Naive thymus-derived CD4-positive, alpha-beta T cell (primary cell): Measurements from ENCODE around the gene KIR2DL4. TPM values are rescaled to one million over a fixed set of nuclear protein-coding genes. Genes with fewer than 3 reads are reported as not detected.
A peak's percentile ranks its signal among the peaks of the same experiment; 100 is the strongest.
"Not testable (repeated sequence)": the region's sequence is repeated elsewhere in the genome, so short reads cannot be mapped to it uniquely, and the experiment has no call there.

ENCODE experiments used
- ATAC-seq: fragments of 150-1000 bp; cut with Tn5 transposase; 2 replicates; pipeline ENCODE4 v1.10.0; 2021; ENCODE audit warnings: mild to moderate bottlenecking, moderate library complexity
- CTCF ChIA-PET: fragments of 350-600 bp; sonication (Branson Sonifier 250); formaldehyde crosslinking; loops from one replicate; lab custom pipeline; 2021; ENCODE audit warnings: antibody characterized with exemption; lab: Charles Lee
- POLR2A ChIA-PET: fragments of 350-600 bp; sonication (Branson Sonifier 250); formaldehyde crosslinking; loops from one replicate; lab custom pipeline; 2021; ENCODE audit warnings: antibody characterized with exemption, inconsistent platforms; lab: Charles Lee
- DNase-seq, 9 donors: peaks; one replicate each; pipeline versions ENCODE4 v3.0.0 to v3.0.0-alpha.2; 2020 to 2022; ENCODE audit warnings: mixed read lengths in 1 of 9
- H3K27ac ChIP-seq: one replicate; pipeline ENCODE4 v1.7.0; 2013; ENCODE audit warnings: mild to moderate bottlenecking, low read depth, low read length, moderate library complexity
- H3K27me3 ChIP-seq, 2 donors: one replicate each; pipeline ENCODE4 v1.7.0; 2013; ENCODE audit warnings: low read length in 2 of 2, mild to moderate bottlenecking in 2 of 2, moderate library complexity in 2 of 2; ENCODE audit not compliant: control insufficient read depth in 2 of 2, insufficient read depth in 2 of 2
- H3K36me3 ChIP-seq, 3 experiments: 1 replicate in 2 of 3; 2 replicates in 1 of 3; pipeline ENCODE4 v1.7.0; 2013; ENCODE audit warnings: low read length in 3 of 3, mild to moderate bottlenecking in 3 of 3, moderate library complexity in 1 of 3; ENCODE audit not compliant: insufficient read depth in 3 of 3, control insufficient read depth in 2 of 3
- H3K4me1 ChIP-seq, 2 donors: one replicate each; pipeline ENCODE4 v1.7.0; 2013; ENCODE audit warnings: low read length in 2 of 2, mild to moderate bottlenecking in 2 of 2, moderate library complexity in 1 of 2; ENCODE audit not compliant: control insufficient read depth in 2 of 2, insufficient read depth in 2 of 2
- H3K4me3 ChIP-seq: 2 replicates; pipeline ENCODE4 v1.7.0; 2013; ENCODE audit warnings: mild to moderate bottlenecking, low read length
- H3K9me3 ChIP-seq, 3 experiments: 1 replicate in 2 of 3; 2 replicates in 1 of 3; pipeline ENCODE4 v1.7.0; 2013; ENCODE audit warnings: low read length in 3 of 3; ENCODE audit not compliant: control insufficient read depth in 2 of 3
- H3K27ac Mint-ChIP-seq, 9 donors: one replicate each; pipeline ENCODE4 v1.8.0; 2020 to 2022; ENCODE audit warnings: mixed read lengths in 9 of 9, mild to moderate bottlenecking in 8 of 9, moderate library complexity in 5 of 9, inconsistent platforms in 2 of 9
- H3K27me3 Mint-ChIP-seq, 5 donors: one replicate each; pipeline ENCODE4 v1.8.0; 2021 to 2022; ENCODE audit warnings: mixed read lengths in 5 of 5, mild to moderate bottlenecking in 1 of 5
- H3K36me3 Mint-ChIP-seq, 5 donors: one replicate each; pipeline ENCODE4 v1.8.0; 2020 to 2022; ENCODE audit warnings: mixed read lengths in 5 of 5, mild to moderate bottlenecking in 3 of 5, inconsistent platforms in 1 of 5
- H3K4me1 Mint-ChIP-seq, 7 donors: one replicate each; pipeline ENCODE4 v1.8.0; 2020 to 2022; ENCODE audit warnings: mixed read lengths in 7 of 7, mild to moderate bottlenecking in 3 of 7, inconsistent platforms in 1 of 7
- H3K4me3 Mint-ChIP-seq, 10 donors: one replicate each; pipeline ENCODE4 v1.8.0; 2020 to 2022; ENCODE audit warnings: mild to moderate bottlenecking in 10 of 10, mixed read lengths in 10 of 10, moderate library complexity in 6 of 10, inconsistent platforms in 2 of 10
- H3K9me3 Mint-ChIP-seq, 11 donors: one replicate each; pipeline ENCODE4 v1.8.0; 2020 to 2022; ENCODE audit warnings: mixed read lengths in 11 of 11, mild to moderate bottlenecking in 4 of 11, inconsistent platforms in 1 of 11, moderate library complexity in 1 of 11
- intact Hi-C, 2 donors: fragments of 100-400 bp; cut with micrococcal nuclease; formaldehyde crosslinking; loops; one replicate each; pipeline ENCODE4 v1.15.1; 2023
- polyA plus RNA-seq, 2 donors: library from polyadenylated mRNA; unstranded; fragments of 300-500 nt; fragmentation: Illumina TruSeq; gene quantifications; one replicate each; pipeline ENCODE4 v1.2.3, GENCODE V29; 2021
- total RNA-seq, 6 experiments: library from RNA in 5 of 6; stranded (reverse) in 5 of 6; gene quantifications; 1 replicate in 5 of 6; 2 replicates in 1 of 6; pipeline ENCODE4 v1.2.3 and lab custom pipeline; 2021 to 2026

KIR2DL4 gene
- total and polyA plus RNA-seq, 7 experiments from 2014 or later: 0.15 to 0.48 (median 0.44) TPM; not detected in 4

DNA sequence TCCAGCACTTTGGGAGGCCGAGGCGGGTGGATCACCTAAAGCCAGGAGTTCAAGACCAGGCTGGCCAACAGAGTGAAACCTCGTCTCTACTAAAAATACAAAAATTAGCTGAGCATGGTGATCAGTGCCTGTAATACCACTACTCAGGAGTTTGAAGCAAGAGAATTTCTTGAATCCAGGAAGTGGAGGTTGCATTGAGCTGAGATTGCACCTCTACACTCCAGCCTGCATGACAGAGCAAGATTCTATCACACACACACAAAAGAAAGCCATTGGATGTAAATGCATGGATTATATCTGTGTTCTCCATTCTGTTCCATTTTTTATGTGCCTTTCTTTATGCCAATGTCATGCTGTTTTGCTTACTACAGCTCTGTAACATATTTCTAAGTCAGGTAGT lies 55.1 kb downstream of the KIR2DL4 start:
- H3K36me3 ChIP-seq, H3K27ac ChIP-seq, POLR2A ChIA-PET, H3K4me1 Mint-ChIP-seq, H3K4me3 ChIP-seq, H3K27me3 ChIP-seq, H3K27ac Mint-ChIP-seq, H3K36me3 Mint-ChIP-seq, DNase-seq, intact Hi-C loops, H3K9me3 ChIP-seq, CTCF ChIA-PET, H3K4me3 Mint-ChIP-seq, ATAC-seq, H3K4me1 ChIP-seq: not testable (repeated sequence)
- Mint-ChIP-seq H3K27me3 (peaks cover 3 to 35% (median 12%) of the 10 kb centered on the region in 5 donors), H3K9me3 (peaks cover 0 to 25% (median 8%) of the 10 kb centered on the region in 11 donors)

DNA sequence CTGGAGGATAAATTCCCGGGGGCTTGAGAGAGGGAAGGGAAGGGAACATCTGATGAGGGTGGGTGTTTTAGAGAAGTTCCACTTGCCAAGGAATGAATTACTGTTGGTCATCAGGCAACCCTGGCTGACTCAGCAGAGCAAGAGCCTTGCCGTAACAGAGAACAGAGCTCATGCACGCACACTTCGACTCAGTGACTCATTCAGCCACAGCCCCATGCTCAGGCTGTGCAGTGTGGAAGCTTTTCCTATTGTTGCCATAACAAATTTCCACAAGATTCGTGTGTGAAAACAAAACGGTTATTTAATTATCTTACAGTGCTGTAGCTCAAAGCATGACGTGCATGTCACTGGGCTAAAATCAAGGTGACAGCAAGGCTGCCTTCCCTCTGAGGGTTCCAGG lies 56.0 kb downstream of the KIR2DL4 start:
- H3K4me3 ChIP-seq, H3K36me3 Mint-ChIP-seq, CTCF ChIA-PET, intact Hi-C loops, DNase-seq, POLR2A ChIA-PET, H3K4me1 ChIP-seq, H3K9me3 ChIP-seq, H3K27me3 ChIP-seq, H3K27ac ChIP-seq, H3K36me3 ChIP-seq, H3K27ac Mint-ChIP-seq, H3K4me3 Mint-ChIP-seq, H3K4me1 Mint-ChIP-seq: not testable (repeated sequence)
- peaks cover 3 to 31% (median 12%) of the 10 kb centered on the region in 5 donors for H3K27me3 Mint-ChIP-seq
- peak; percentile 65 for ATAC-seq
- peaks cover 0 to 25% (median 6%) of the 10 kb centered on the region in 11 donors for H3K9me3 Mint-ChIP-seq

DNA sequence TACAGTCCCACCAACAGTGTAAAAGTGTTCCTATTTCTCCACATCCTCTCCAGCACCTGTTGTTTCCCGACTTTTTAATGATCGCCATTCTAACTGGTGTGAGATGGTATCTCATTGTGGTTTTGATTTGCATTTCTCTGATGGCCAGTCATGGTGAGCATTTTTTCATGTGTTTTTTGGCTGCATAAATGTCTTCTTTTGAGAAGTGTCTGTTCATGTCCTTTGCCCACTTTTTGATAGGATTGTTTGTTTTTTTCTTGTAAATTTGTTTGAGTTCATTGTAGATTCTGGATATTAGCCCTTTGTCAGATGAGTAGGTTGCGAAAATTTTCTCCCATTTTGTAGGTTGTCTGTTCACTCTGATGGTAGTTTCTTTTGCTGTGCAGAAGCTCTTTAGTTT lies 60.0 kb downstream of the KIR2DL4 start:
- H3K27ac Mint-ChIP-seq, H3K4me3 Mint-ChIP-seq, CTCF ChIA-PET: not testable (repeated sequence)

More for the DNA sequence above, 60.0 kb downstream of the KIR2DL4 start:
- POLR2A ChIA-PET, H3K4me1 Mint-ChIP-seq, H3K4me1 ChIP-seq, DNase-seq, ATAC-seq, H3K27ac ChIP-seq, H3K36me3 ChIP-seq, H3K9me3 ChIP-seq, H3K4me3 ChIP-seq, H3K36me3 Mint-ChIP-seq, intact Hi-C loops, H3K27me3 ChIP-seq: not testable (repeated sequence)
- H3K27me3 Mint-ChIP-seq: peaks cover 3 to 43% (median 29%) of the 10 kb centered on the region in 5 donors
- H3K9me3 Mint-ChIP-seq: peaks cover 0 to 31% (median 6%) of the 10 kb centered on the region in 11 donors

Other genes with a start within 250 kb of the KIR2DL4 start
- gene LILRA2, start 229.8 kb upstream of the KIR2DL4 start, total RNA-seq: 10 to 100 TPM in 1 of 5 experiments, 1 to 10 TPM in 1, under 1 TPM in 3; 0.24 to 50.3 (median 0.87) TPM
- gene LILRA2, start 229.8 kb upstream of the KIR2DL4 start, polyA plus RNA-seq: under 1 TPM; 0.18 to 0.38 TPM
- gene LILRA1, start 210.0 kb upstream of the KIR2DL4 start, total RNA-seq: 10 to 100 TPM in 1 of 5 experiments, 1 to 10 TPM in 1, not detected in 3; 4.3 to 36.7 TPM
- gene LILRA1, start 210.0 kb upstream of the KIR2DL4 start, polyA plus RNA-seq: under 1 TPM in 1 of 2 donors, not detected in 1; 0.14 TPM
- gene LILRB1, start 173.1 kb upstream of the KIR2DL4 start, total RNA-seq: 10 to 100 TPM in 1 of 5 experiments, 1 to 10 TPM in 3, not detected in 1; 1.1 to 56.5 (median 5.1) TPM
- under 1 TPM in 1 of 2 donors, not detected in 1; 0.09 TPM for gene LILRB1, start 173.1 kb upstream of the KIR2DL4 start, polyA plus RNA-seq
- 10 to 100 TPM in 1 of 5 experiments, 1 to 10 TPM in 3, under 1 TPM in 1; 0.15 to 20.2 (median 2.5) TPM for gene LILRB4, start 140.6 kb upstream of the KIR2DL4 start, total RNA-seq
- not detected for gene LILRB4, start 140.6 kb upstream of the KIR2DL4 start, polyA plus RNA-seq
- not detected for gene KIR3DL3, start 79.2 kb upstream of the KIR2DL4 start, total RNA-seq
- gene KIR3DL3, start 79.2 kb upstream of the KIR2DL4 start, polyA plus RNA-seq: not detected
- gene KIR2DL3, start 65.1 kb upstream of the KIR2DL4 start, total RNA-seq: 1 to 10 TPM in 1 of 5 experiments, under 1 TPM in 1, not detected in 3; 0.27 to 4.0 TPM
- under 1 TPM in 1 of 2 donors, not detected in 1; 0.11 TPM for gene KIR2DL3, start 65.1 kb upstream of the KIR2DL4 start, polyA plus RNA-seq
- gene KIR2DL1, start 33.8 kb upstream of the KIR2DL4 start, total RNA-seq: 1 to 10 TPM in 2 of 5 experiments, not detected in 3; 1.0 to 1.2 TPM
- not detected for gene KIR2DL1, start 33.8 kb upstream of the KIR2DL4 start, polyA plus RNA-seq
- gene KIR3DL1, start 12.9 kb downstream of the KIR2DL4 start, total RNA-seq: 1 to 10 TPM in 2 of 5 experiments, not detected in 3; 1.1 to 2.0 TPM
- under 1 TPM in 1 of 2 donors, not detected in 1; 0.14 TPM for gene KIR3DL1, start 12.9 kb downstream of the KIR2DL4 start, polyA plus RNA-seq
- 1 to 10 TPM in 2 of 5 experiments, not detected in 3; 1.3 to 3.5 TPM for gene KIR2DS4, start 29.1 kb downstream of the KIR2DL4 start, total RNA-seq
- gene KIR2DS4, start 29.1 kb downstream of the KIR2DL4 start, polyA plus RNA-seq: under 1 TPM in 1 of 2 donors, not detected in 1; 0.24 TPM
- 1 to 10 TPM in 2 of 5 experiments, under 1 TPM in 1, not detected in 2; 0.94 to 6.1 (median 1.3) TPM for gene KIR3DL2, start 46.8 kb downstream of the KIR2DL4 start, total RNA-seq
- 1 to 10 TPM in 1 of 2 donors, under 1 TPM in 1; 0.40 to 1.5 TPM for gene KIR3DL2, start 46.8 kb downstream of the KIR2DL4 start, polyA plus RNA-seq
- gene FCAR, start 70.6 kb downstream of the KIR2DL4 start, total RNA-seq: 100 to 1,000 TPM in 1 of 5 experiments, 1 to 10 TPM in 1, not detected in 3; 8.5 to 110 TPM
- not detected for gene FCAR, start 70.6 kb downstream of the KIR2DL4 start, polyA plus RNA-seq
- gene NCR1, start 102.5 kb downstream of the KIR2DL4 start, total RNA-seq: 10 to 100 TPM in 1 of 5 experiments, 1 to 10 TPM in 1, under 1 TPM in 2, not detected in 1; 0.65 to 22.1 (median 1.6) TPM
- not detected for gene NCR1, start 102.5 kb downstream of the KIR2DL4 start, polyA plus RNA-seq
- not detected for gene NLRP7, start 143.9 kb downstream of the KIR2DL4 start, total RNA-seq
- gene NLRP7, start 143.9 kb downstream of the KIR2DL4 start, polyA plus RNA-seq: not detected
- 10 to 100 TPM in 1 of 5 experiments, 1 to 10 TPM in 4; 3.7 to 18.6 (median 6.4) TPM for gene NLRP2, start 162.8 kb downstream of the KIR2DL4 start, total RNA-seq
- 1 to 10 TPM; 2.2 to 5.5 TPM for gene NLRP2, start 162.8 kb downstream of the KIR2DL4 start, polyA plus RNA-seq
- 1 to 10 TPM in 1 of 5 experiments, under 1 TPM in 4; 0.27 to 1.2 (median 0.51) TPM for gene GP6, start 234.7 kb downstream of the KIR2DL4 start, total RNA-seq
- under 1 TPM; 0.14 to 0.33 TPM for gene GP6, start 234.7 kb downstream of the KIR2DL4 start, polyA plus RNA-seq